Naive thymus-derived CD4-positive, alpha-beta T cell (primary cell): ENCODE results near the gene RPP25L. TPM values are rescaled to one million over a fixed set of nuclear protein-coding genes. Genes with fewer than 3 reads are reported as not detected.
A peak's percentile ranks its signal among the peaks of the same experiment; 100 is the strongest.

Experiments
- ATAC-seq: fragments of 150-1000 bp; cut with Tn5 transposase; 2 replicates; pipeline ENCODE4 v1.10.0; 2021; ENCODE audit warnings: mild to moderate bottlenecking, moderate library complexity
- CTCF ChIA-PET: fragments of 350-600 bp; sonication (Branson Sonifier 250); formaldehyde crosslinking; loops from one replicate; lab custom pipeline; 2021; ENCODE audit warnings: antibody characterized with exemption; lab: Charles Lee
- POLR2A ChIA-PET: fragments of 350-600 bp; sonication (Branson Sonifier 250); formaldehyde crosslinking; loops from one replicate; lab custom pipeline; 2021; ENCODE audit warnings: antibody characterized with exemption, inconsistent platforms; lab: Charles Lee
- DNase-seq, 9 donors: peaks; one replicate each; pipeline versions ENCODE4 v3.0.0 to v3.0.0-alpha.2; 2020 to 2022; ENCODE audit warnings: mixed read lengths in 1 of 9
- H3K27ac ChIP-seq: one replicate; pipeline ENCODE4 v1.7.0; 2013; ENCODE audit warnings: mild to moderate bottlenecking, low read depth, low read length, moderate library complexity
- H3K27me3 ChIP-seq, 2 donors: one replicate each; pipeline ENCODE4 v1.7.0; 2013; ENCODE audit warnings: low read length in 2 of 2, mild to moderate bottlenecking in 2 of 2, moderate library complexity in 2 of 2; ENCODE audit not compliant: control insufficient read depth in 2 of 2, insufficient read depth in 2 of 2
- H3K36me3 ChIP-seq, 3 experiments: 1 replicate in 2 of 3; 2 replicates in 1 of 3; pipeline ENCODE4 v1.7.0; 2013; ENCODE audit warnings: low read length in 3 of 3, mild to moderate bottlenecking in 3 of 3, moderate library complexity in 1 of 3; ENCODE audit not compliant: insufficient read depth in 3 of 3, control insufficient read depth in 2 of 3
- H3K4me1 ChIP-seq, 2 donors: one replicate each; pipeline ENCODE4 v1.7.0; 2013; ENCODE audit warnings: low read length in 2 of 2, mild to moderate bottlenecking in 2 of 2, moderate library complexity in 1 of 2; ENCODE audit not compliant: control insufficient read depth in 2 of 2, insufficient read depth in 2 of 2
- H3K4me3 ChIP-seq: 2 replicates; pipeline ENCODE4 v1.7.0; 2013; ENCODE audit warnings: mild to moderate bottlenecking, low read length
- H3K9me3 ChIP-seq, 3 experiments: 1 replicate in 2 of 3; 2 replicates in 1 of 3; pipeline ENCODE4 v1.7.0; 2013; ENCODE audit warnings: low read length in 3 of 3; ENCODE audit not compliant: control insufficient read depth in 2 of 3
- H3K27ac Mint-ChIP-seq, 9 donors: one replicate each; pipeline ENCODE4 v1.8.0; 2020 to 2022; ENCODE audit warnings: mixed read lengths in 9 of 9, mild to moderate bottlenecking in 8 of 9, moderate library complexity in 5 of 9, inconsistent platforms in 2 of 9
- H3K27me3 Mint-ChIP-seq, 5 donors: one replicate each; pipeline ENCODE4 v1.8.0; 2021 to 2022; ENCODE audit warnings: mixed read lengths in 5 of 5, mild to moderate bottlenecking in 1 of 5
- H3K36me3 Mint-ChIP-seq, 5 donors: one replicate each; pipeline ENCODE4 v1.8.0; 2020 to 2022; ENCODE audit warnings: mixed read lengths in 5 of 5, mild to moderate bottlenecking in 3 of 5, inconsistent platforms in 1 of 5
- H3K4me1 Mint-ChIP-seq, 7 donors: one replicate each; pipeline ENCODE4 v1.8.0; 2020 to 2022; ENCODE audit warnings: mixed read lengths in 7 of 7, mild to moderate bottlenecking in 3 of 7, inconsistent platforms in 1 of 7
- H3K4me3 Mint-ChIP-seq, 10 donors: one replicate each; pipeline ENCODE4 v1.8.0; 2020 to 2022; ENCODE audit warnings: mild to moderate bottlenecking in 10 of 10, mixed read lengths in 10 of 10, moderate library complexity in 6 of 10, inconsistent platforms in 2 of 10
- H3K9me3 Mint-ChIP-seq, 11 donors: one replicate each; pipeline ENCODE4 v1.8.0; 2020 to 2022; ENCODE audit warnings: mixed read lengths in 11 of 11, mild to moderate bottlenecking in 4 of 11, inconsistent platforms in 1 of 11, moderate library complexity in 1 of 11
- intact Hi-C, 2 donors: fragments of 100-400 bp; cut with micrococcal nuclease; formaldehyde crosslinking; loops; one replicate each; pipeline ENCODE4 v1.15.1; 2023
- polyA plus RNA-seq, 2 donors: library from polyadenylated mRNA; unstranded; fragments of 300-500 nt; fragmentation: Illumina TruSeq; gene quantifications; one replicate each; pipeline ENCODE4 v1.2.3, GENCODE V29; 2021
- total RNA-seq, 6 experiments: library from RNA in 5 of 6; stranded (reverse) in 5 of 6; gene quantifications; 1 replicate in 5 of 6; 2 replicates in 1 of 6; pipeline ENCODE4 v1.2.3 and lab custom pipeline; 2021 to 2026

Gene RPP25L
- total and polyA plus RNA-seq, 7 experiments from 2014 or later: 8.8 to 58.2 (median 26.7) TPM

GRCh38 chr9:34636791-34637355 is 25.0 kb upstream of the RPP25L start:
- Histone ChIP-seq H3K4me3 (peak overlapping the region; percentile 94), H3K36me3 (peaks cover 0 to 13% (median 0%) of the 10 kb centered on the region in 3 experiments), H3K27me3 (no peaks in the 10 kb centered on the region), H3K4me1 (peaks cover 21 to 22% of the 10 kb centered on the region in 2 donors), H3K27ac (peak overlapping the region; percentile 70), H3K9me3 (no peaks in the 10 kb centered on the region)
- ATAC-seq: no peak
- intact Hi-C loops: loop anchor here (1.0 to 10.0 kb wide), 10 partner anchors 9 to 968 kb away; partner anchors contain the start of genes DNAI1 (in 2 of the 2), DNAJB5 (in 2 of the 2), FAM219A (in 2 of the 2) and DCTN3 (in 1 of the 2)
- CTCF ChIA-PET: interaction anchor here (0.5 to 8.0 kb wide), 6 partner anchors 10 to 386 kb away, joined by 4 to 98 read pairs (median 13); partner anchors contain the start of genes GALT and RPP25L
- POLR2A ChIA-PET: interaction anchor here (0.6 to 7.0 kb wide), 15 partner anchors 7 to 420 kb away, joined by 3 to 99 read pairs (median 6); partner anchors contain the start of genes ARID3C, CCL27, DCTN3 and GALT
- Mint-ChIP-seq H3K27ac (peak overlapping the region; percentile 77 to 97 (median 88)), H3K4me3 (peak overlapping the region; percentile 88 to 93 (median 90)), H3K4me1 (peaks cover 26 to 47% (median 37%) of the 10 kb centered on the region in 7 donors), H3K27me3 (no peaks in the 10 kb centered on the region), H3K36me3 (peaks cover 0 to 5% (median 3%) of the 10 kb centered on the region in 5 donors), H3K9me3 (peaks cover 0 to 1% (median 0%) of the 10 kb centered on the region in 11 donors)
- peak in 4 of 9 donors; percentile 20 to 42 (median 26) for DNase-seq

- H3K27ac ChIP-seq: no peak overlapping the region
- peaks cover 26 to 49% (median 37%) of the 10 kb centered on the region in 7 donors for H3K4me1 Mint-ChIP-seq
- ATAC-seq (no peak), DNase-seq (no peak)
- H3K9me3 ChIP-seq: no peaks in the 10 kb centered on the region
- H3K4me3 ChIP-seq: no peak overlapping the region
- peak overlapping the region in 2 of 9 donors; percentile 38 to 78 for H3K27ac Mint-ChIP-seq
- peaks cover 0 to 8% (median 2%) of the 10 kb centered on the region in 5 donors for H3K27me3 Mint-ChIP-seq
- ChIA-PET CTCF (interaction anchor here (0.7 to 8.0 kb wide), 11 partner anchors 10 to 303 kb away, joined by 3 to 98 read pairs (median 10); partner anchors contain the start of genes DCTN3, GALT and RPP25L), POLR2A (interaction anchor here (0.7 to 7.0 kb wide), 7 partner anchors 12 to 1309 kb away, joined by 3 to 99 read pairs (median 10); partner anchors contain the start of genes CCDC107, DCTN3, GALT and RPP25L)
- H3K27me3 ChIP-seq: no peaks in the 10 kb centered on the region
- H3K36me3 Mint-ChIP-seq: peaks cover 0 to 5% (median 3%) of the 10 kb centered on the region in 5 donors
- intact Hi-C loops: loop anchor here (10.0 kb wide), 4 partner anchors 349 to 969 kb away; partner anchors contain the start of genes DNAJB5 (in 1 of the 2), TESK1 (in 1 of the 2), UBAP1 (in 1 of the 2) and UBE2R2 (in 1 of the 2)
- H3K4me1 ChIP-seq: peaks cover 21 to 22% of the 10 kb centered on the region in 2 donors
- H3K36me3 ChIP-seq: peaks cover 0 to 13% (median 0%) of the 10 kb centered on the region in 3 experiments
- peak overlapping the region; percentile 33 to 88 (median 65) for H3K4me3 Mint-ChIP-seq
- peaks cover 0 to 1% (median 0%) of the 10 kb centered on the region in 11 donors for H3K9me3 Mint-ChIP-seq
Observed at GRCh38 chr9:34635556-34635955, 23.7 kb upstream of the RPP25L start.

- Histone ChIP-seq H3K4me3 (no peak overlapping the region), H3K27ac (no peak overlapping the region), H3K36me3 (peaks cover 0 to 13% (median 0%) of the 10 kb centered on the region in 3 experiments), H3K4me1 (peaks cover 21 to 22% of the 10 kb centered on the region in 2 donors), H3K27me3 (no peaks in the 10 kb centered on the region), H3K9me3 (no peaks in the 10 kb centered on the region)
- peaks cover 0 to 5% (median 3%) of the 10 kb centered on the region in 5 donors for H3K36me3 Mint-ChIP-seq
- peaks cover 0 to 16% (median 11%) of the 10 kb centered on the region in 5 donors for H3K27me3 Mint-ChIP-seq
- peaks cover 0 to 2% (median 0%) of the 10 kb centered on the region in 11 donors for H3K9me3 Mint-ChIP-seq
- H3K27ac Mint-ChIP-seq: no peak overlapping the region
- no peak for ATAC-seq
- H3K4me1 Mint-ChIP-seq: peaks cover 27 to 53% (median 37%) of the 10 kb centered on the region in 7 donors
- ChIA-PET POLR2A (interaction anchor here (0.9 to 7.0 kb wide), 10 partner anchors 8 to 229 kb away, joined by 3 to 99 read pairs (median 5); partner anchors contain the start of genes DCTN3, GALT and RPP25L), CTCF (interaction anchor here (0.7 to 8.0 kb wide), 25 partner anchors 9 to 1057 kb away, joined by 3 to 98 read pairs (median 4); partner anchors contain the start of genes CCL27, DCTN3, GALT and RPP25L)
- intact Hi-C loops: loop anchor here (1.0 to 10.0 kb wide), 10 partner anchors 22 to 970 kb away; partner anchors contain the start of genes RPP25L (in 2 of the 2), DNAJB5 (in 1 of the 2), TESK1 (in 1 of the 2) and UBAP1 (in 1 of the 2)
- peak overlapping the region in 1 of 10 donors; percentile 38 for H3K4me3 Mint-ChIP-seq
- DNase-seq: no peak
Observed at GRCh38 chr9:34634551-34635248, 22.8 kb upstream of the RPP25L start.

GRCh38 chr9:34633851-34634550 is 22.1 kb upstream of the RPP25L start:
- Histone ChIP-seq H3K4me3 (no peak overlapping the region), H3K4me1 (peaks cover 25 to 27% of the 10 kb centered on the region in 2 donors), H3K9me3 (no peaks in the 10 kb centered on the region), H3K27ac (no peak overlapping the region), H3K36me3 (peaks cover 0 to 13% (median 0%) of the 10 kb centered on the region in 3 experiments), H3K27me3 (peaks cover 0 to 5% of the 10 kb centered on the region in 2 donors)
- H3K4me3 Mint-ChIP-seq: peak overlapping the region in 3 of 10 donors; percentile 2 to 58 (median 17)
- H3K27me3 Mint-ChIP-seq: peaks cover 5 to 23% (median 18%) of the 10 kb centered on the region in 5 donors
- peak overlapping the region in 3 of 9 donors; percentile 22 to 29 (median 23) for H3K27ac Mint-ChIP-seq
- H3K36me3 Mint-ChIP-seq: peaks cover 0 to 8% (median 3%) of the 10 kb centered on the region in 5 donors
- ATAC-seq (peak; percentile 44), DNase-seq (peak; percentile 58 to 79 (median 72))
- ChIA-PET POLR2A (interaction anchor here (0.9 to 7.0 kb wide), 10 partner anchors 9 to 229 kb away, joined by 3 to 99 read pairs (median 6); partner anchors contain the start of genes DCTN3, GALT and RPP25L), CTCF (interaction anchor here (0.7 to 8.0 kb wide), 24 partner anchors 8 to 1058 kb away, joined by 3 to 98 read pairs (median 4); partner anchors contain the start of genes DCTN3, GALT and RPP25L)
- H3K4me1 Mint-ChIP-seq: peaks cover 33 to 59% (median 43%) of the 10 kb centered on the region in 7 donors
- H3K9me3 Mint-ChIP-seq: peaks cover 0 to 2% (median 0%) of the 10 kb centered on the region in 11 donors
- intact Hi-C loops: loop anchor here (1.0 to 10.0 kb wide), 10 partner anchors 22 to 971 kb away; partner anchors contain the start of genes RPP25L (in 2 of the 2), DNAJB5 (in 1 of the 2), TESK1 (in 1 of the 2) and UBAP1 (in 1 of the 2)

GRCh38 chr9:34633166-34633565 is 21.3 kb upstream of the RPP25L start:
- ChIA-PET POLR2A (interaction anchor here (0.6 to 7.0 kb wide), 5 partner anchors 10 to 211 kb away, joined by 4 to 99 read pairs (median 12); partner anchors contain the start of genes DCTN3, GALT and RPP25L), CTCF (interaction anchor here (0.7 to 8.0 kb wide), 10 partner anchors 12 to 229 kb away, joined by 3 to 98 read pairs (median 12); partner anchors contain the start of genes DCTN3, GALT and RPP25L)
- DNase-seq (no peak), ATAC-seq (no peak)
- Mint-ChIP-seq H3K9me3 (peaks cover 0 to 1% (median 0%) of the 10 kb centered on the region in 11 donors), H3K27me3 (peaks cover 11 to 29% (median 24%) of the 10 kb centered on the region in 5 donors), H3K27ac (no peak overlapping the region), H3K4me1 (peaks cover 31 to 56% (median 41%) of the 10 kb centered on the region in 7 donors), H3K36me3 (peaks cover 0 to 8% (median 4%) of the 10 kb centered on the region in 5 donors), H3K4me3 (no peak overlapping the region)
- peaks cover 22 to 26% of the 10 kb centered on the region in 2 donors for H3K4me1 ChIP-seq
- H3K9me3 ChIP-seq: no peaks in the 10 kb centered on the region
- peaks cover 4 to 10% of the 10 kb centered on the region in 2 donors for H3K27me3 ChIP-seq
- H3K4me3 ChIP-seq: no peak overlapping the region
- intact Hi-C loops: loop anchor here (5.0 to 10.0 kb wide), 5 partner anchors 41 to 972 kb away; partner anchors contain the start of genes DNAJB5 (in 1 of the 2), TESK1 (in 1 of the 2), UBAP1 (in 1 of the 2) and UBE2R2 (in 1 of the 2)
- H3K36me3 ChIP-seq: peaks cover 0 to 13% (median 0%) of the 10 kb centered on the region in 3 experiments
- no peak overlapping the region for H3K27ac ChIP-seq
